Measurements from ENCODE around the gene PRRC2C.
"Not testable (repeated sequence)": the region's sequence is repeated elsewhere in the genome, so short reads cannot be mapped to it uniquely, and the experiment has no call there.

DNA sequence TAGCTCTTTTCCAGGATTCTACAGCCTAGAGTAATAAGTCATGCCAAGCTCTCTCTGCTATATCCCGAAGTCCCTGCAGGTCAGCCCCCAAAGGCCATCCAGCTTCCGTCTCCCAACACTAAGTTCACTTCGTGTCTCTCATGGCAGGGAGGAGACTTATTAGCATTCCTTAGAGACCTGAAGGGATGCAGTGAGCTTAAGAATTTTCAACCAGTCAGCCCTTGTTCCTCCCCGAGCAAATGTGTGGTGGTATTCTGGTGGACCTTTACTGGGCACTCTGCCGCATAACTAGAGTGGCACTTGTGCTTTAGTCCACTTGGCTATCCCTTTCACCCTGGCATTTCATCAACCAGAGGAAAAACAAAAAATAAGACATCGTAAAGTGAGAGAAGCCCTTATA is 117.7 kb downstream of the PRRC2C start:
- TF ChIP-seq, protein P1, sequence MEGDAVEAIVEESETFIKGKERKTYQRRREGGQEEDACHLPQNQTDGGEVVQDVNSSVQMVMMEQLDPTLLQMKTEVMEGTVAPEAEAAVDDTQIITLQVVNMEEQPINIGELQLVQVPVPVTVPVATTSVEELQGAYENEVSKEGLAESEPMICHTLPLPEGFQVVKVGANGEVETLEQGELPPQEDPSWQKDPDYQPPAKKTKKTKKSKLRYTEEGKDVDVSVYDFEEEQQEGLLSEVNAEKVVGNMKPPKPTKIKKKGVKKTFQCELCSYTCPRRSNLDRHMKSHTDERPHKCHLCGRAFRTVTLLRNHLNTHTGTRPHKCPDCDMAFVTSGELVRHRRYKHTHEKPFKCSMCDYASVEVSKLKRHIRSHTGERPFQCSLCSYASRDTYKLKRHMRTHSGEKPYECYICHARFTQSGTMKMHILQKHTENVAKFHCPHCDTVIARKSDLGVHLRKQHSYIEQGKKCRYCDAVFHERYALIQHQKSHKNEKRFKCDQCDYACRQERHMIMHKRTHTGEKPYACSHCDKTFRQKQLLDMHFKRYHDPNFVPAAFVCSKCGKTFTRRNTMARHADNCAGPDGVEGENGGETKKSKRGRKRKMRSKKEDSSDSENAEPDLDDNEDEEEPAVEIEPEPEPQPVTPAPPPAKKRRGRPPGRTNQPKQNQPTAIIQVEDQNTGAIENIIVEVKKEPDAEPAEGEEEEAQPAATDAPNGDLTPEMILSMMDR (IDR thresholded peaks at IDR 0.05): not testable (repeated sequence)
- not testable (repeated sequence) for TF ChIP-seq POLR2AphosphoS5, EP300 (IDR thresholded peaks at IDR 0.05)
